ENCODE data around the gene TLK1. TPM values are rescaled to one million over a fixed set of nuclear protein-coding genes. Genes with fewer than 3 reads are reported as not detected.

Gene TLK1
- total and polyA plus RNA-seq, 2 donors (not counting 3 experiments of a cell fraction or from before 2014, with no cell fraction given), result 5.8 to 62.7 TPM

GRCh38 chr2:171160956-171161740, 455 bp upstream of the TLK1 start:
- peak overlapping the region; percentile 93 for H3K9ac ChIP-seq (replicated peaks; ENCODE audit: extremely low read depth, insufficient read depth, low read length)

More at GRCh38 chr2:171160956-171161740, 455 bp upstream of the TLK1 start:
- BruUV-seq (replicated peaks), result TSS peak; percentile 11
- Histone ChIP-seq H3K79me2 (ENCODE audit: control insufficient read depth, insufficient read depth, low read length) (peaks cover 42% of the 10 kb centered on the region), H3K9me3 (replicated peaks; ENCODE audit: control insufficient read depth, insufficient read depth, low read length) (no peaks in the 10 kb centered on the region), H3K4me1 (ENCODE audit: control insufficient read depth, extremely low read depth, insufficient read depth, low read length) (peaks cover 13% of the 10 kb centered on the region), H3K27ac (ENCODE audit: insufficient read depth, low read depth, low read length) (peak overlapping the region; percentile 77), H3K4me3 (replicated peaks in 1 of 3; ENCODE audit: insufficient read depth in 1 of 3, low read depth in 1 of 3, low read length in 3 of 3) (peak overlapping the region; percentile 93 to 100 (median 99)), H4K20me1 (replicated peaks; ENCODE audit: control insufficient read depth, extremely low read depth, insufficient read depth, low read length) (peaks cover 9% of the 10 kb centered on the region), H3K36me3 (ENCODE audit: control insufficient read depth in 2 of 2, extremely low read depth in 1 of 2, insufficient read depth in 2 of 2, low read length in 2 of 2) (no peaks in the 10 kb centered on the region), H2AFZ (ENCODE audit: low read depth, low read length) (peak overlapping the region; percentile 97), H3K4me2 (ENCODE audit: insufficient read depth, low read length) (peak overlapping the region; percentile 99), H3K9me1 (replicated peaks; ENCODE audit: control insufficient read depth, extremely low read depth, insufficient read depth, low read length) (no peaks in the 10 kb centered on the region), H3K27me3 (ENCODE audit: control insufficient read depth in 2 of 2, insufficient read depth in 2 of 2, low read length in 2 of 2) (no peaks in the 10 kb centered on the region)
- TF ChIP-seq MYC (IDR thresholded peaks at IDR 0.05; ENCODE audit: low read depth, low read length), result no peak
- peak; percentile 8 for TF ChIP-seq POLR2AphosphoS5 (IDR thresholded peaks at IDR 0.05; ENCODE audit: insufficient read depth, low read depth, low read length)
- TF ChIP-seq GATA2 (IDR thresholded peaks at IDR 0.05; ENCODE audit: insufficient read depth, insufficient read length, low read depth, low read length), result no peak
- TF ChIP-seq POLR2A (IDR thresholded peaks at IDR 0.05; ENCODE audit: low read depth, low read length), result no peak
- TF ChIP-seq CTCF (IDR thresholded peaks at IDR 0.05; ENCODE audit: extremely low read depth in 1 of 2, insufficient read depth in 1 of 2, low read depth in 1 of 2, low read length in 2 of 2), result peak in 1 of 2 donors; percentile 2
- no peak for TF ChIP-seq JUN (IDR thresholded peaks at IDR 0.05; ENCODE audit: borderline replicate concordance, insufficient read depth, insufficient read length, low read depth)
- TF ChIP-seq EZH2 (IDR thresholded peaks at IDR 0.05; ENCODE audit: borderline replicate concordance, low read depth, low read length, severe bottlenecking), result no peak
- no peak for TF ChIP-seq MAX (IDR thresholded peaks at IDR 0.05; ENCODE audit: insufficient read depth, insufficient read length)
- TF ChIP-seq FOS (IDR thresholded peaks at IDR 0.05; ENCODE audit: borderline replicate concordance, insufficient read depth, low read length), result no peak
- ChIA-PET POLR2A (no interaction called here), CTCF (interaction anchor here (0.6 to 5.7 kb wide), 5 partner anchors 14 to 273 kb away, joined by 3 to 81 read pairs (median 4); partner anchors contain the start of genes DCAF17 and METTL8)
- intact Hi-C loops (cut with micrococcal nuclease), result loop anchor here (1.0 to 2.0 kb wide), 2 partner anchors 242 to 361 kb away; partner anchors contain the start of gene CYBRD1
- FAIRE-seq (peak; percentile 12), DNase-seq (ENCODE audit: low read depth, low spot score) (peak; percentile 65)
- dilution Hi-C loops (cut with MboI; ENCODE audit: extremely low pct_ligation_motif_present, low sequenced_read_pairs), result no loop called here

All from endothelial cell of umbilical vein (primary cell).